Measurements from ENCODE around the gene STX5. TPM values are rescaled to one million over a fixed set of nuclear protein-coding genes. Genes with fewer than 3 reads are reported as not detected.

The STX5 gene
- total and polyA plus RNA-seq, 9 of the 15 experiments (the other 6 are each of a cell fraction or from before 2014, with no cell fraction given) = 2.8 to 28.6 (median 23.7) TPM

DNA sequence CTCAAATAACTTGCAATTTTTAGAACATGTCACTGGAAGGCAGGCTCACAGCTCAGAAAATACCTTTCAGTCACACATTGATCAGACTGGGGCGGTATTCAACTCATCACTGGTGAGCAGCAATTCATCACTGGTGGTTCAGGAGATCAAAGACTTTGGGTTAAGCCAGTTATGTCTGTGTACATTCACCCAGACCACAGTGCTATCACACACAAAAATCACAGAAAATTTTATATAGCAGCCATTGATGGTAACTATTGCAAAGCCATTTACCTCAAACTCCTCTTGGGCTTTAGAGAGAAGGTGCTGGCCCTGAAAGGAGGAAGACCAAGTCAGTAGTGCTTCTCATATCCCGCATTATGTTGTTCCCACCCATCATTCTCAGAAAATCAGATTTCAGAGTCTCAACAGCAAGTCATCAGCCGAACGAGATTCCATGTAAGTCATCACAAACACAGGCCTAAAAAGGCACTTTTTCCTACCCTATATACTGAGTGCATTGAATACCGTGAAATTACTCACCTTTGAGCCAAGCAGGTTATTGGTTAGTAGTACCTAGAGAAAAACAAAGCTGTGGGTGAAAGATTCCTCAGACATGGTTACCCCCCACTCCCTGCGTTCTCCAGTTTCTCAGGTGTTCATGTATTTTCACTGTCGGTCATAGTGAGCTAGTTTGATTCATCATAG, 21.6 kb upstream of the STX5 start (continued):
- TF ChIP-seq KDM5B (IDR thresholded peaks at IDR 0.05; ENCODE audit: insufficient replicate concordance, low read depth, low read length) (peak; percentile 20), RFX7 (CRISPR knock-in tag; IDR thresholded peaks at IDR 0.05) (no peak), ZNF146 (CRISPR knock-in tag; IDR thresholded peaks at IDR 0.05; ENCODE audit: unreplicated experiment) (no peak), ELF1 (tag; IDR thresholded peaks at IDR 0.05) (no peak), GABPB1 (CRISPR knock-in tag; IDR thresholded peaks at IDR 0.05) (0 out of 2 replicates have a peak, but pooled peaks have one; percentile 20), SUPT5H (IDR thresholded peaks at IDR 0.05) (peak; percentile 32; the same call in 1 of the 2 replicates), ZC3H4 (CRISPR knock-in tag; IDR thresholded peaks at IDR 0.05; ENCODE audit: borderline replicate concordance) (no peak), PYGO2 (tag; IDR thresholded peaks at IDR 0.05) (no peak), MAFK (IDR thresholded peaks at IDR 0.05; ENCODE audit: low read length) (no peak), TGIF2 (CRISPR knock-in tag; IDR thresholded peaks at IDR 0.05) (no peak), FIP1L1 (IDR thresholded peaks at IDR 0.05; ENCODE audit: low read depth, low read length, poor library complexity, severe bottlenecking) (no peak), ZNF232 (CRISPR knock-in tag; IDR thresholded peaks at IDR 0.05) (no peak), POLR2G (IDR thresholded peaks at IDR 0.05; ENCODE audit: low read depth, low read length) (0 out of 2 replicates have a peak, but pooled peaks have one; percentile 16), NCOR1 (IDR thresholded peaks at IDR 0.05) (peak; percentile 6; the same call in 1 of the 2 replicates), MEF2A (IDR thresholded peaks at IDR 0.05; ENCODE audit: control insufficient read depth, low read depth, low read length) (no peak), DIDO1 (tag; IDR thresholded peaks at IDR 0.05; ENCODE audit: low read depth) (no peak), RBFOX2 (IDR thresholded peaks at IDR 0.05; ENCODE audit: low read depth, low read length) (peak; percentile 12), RFX1 (IDR thresholded peaks at IDR 0.05) (no peak), ZKSCAN3 (CRISPR knock-in tag; IDR thresholded peaks at IDR 0.05) (no peak), U2AF1 (optimal IDR thresholded peaks at IDR 0.05; ENCODE audit: low read depth, low read length) (peak; percentile 57), LCOR (CRISPR knock-in tag; IDR thresholded peaks at IDR 0.05) (0 out of 2 replicates have a peak, but pooled peaks have one; percentile 14), POLR2A (conservative IDR thresholded peaks at IDR 0.05) (peak; percentile 65), TAF1 (IDR thresholded peaks at IDR 0.05; ENCODE audit: control insufficient read depth, extremely low read depth, insufficient read depth, low read length, severe bottlenecking) (peak; percentile 28)
- TF ChIP-seq, protein P1, sequence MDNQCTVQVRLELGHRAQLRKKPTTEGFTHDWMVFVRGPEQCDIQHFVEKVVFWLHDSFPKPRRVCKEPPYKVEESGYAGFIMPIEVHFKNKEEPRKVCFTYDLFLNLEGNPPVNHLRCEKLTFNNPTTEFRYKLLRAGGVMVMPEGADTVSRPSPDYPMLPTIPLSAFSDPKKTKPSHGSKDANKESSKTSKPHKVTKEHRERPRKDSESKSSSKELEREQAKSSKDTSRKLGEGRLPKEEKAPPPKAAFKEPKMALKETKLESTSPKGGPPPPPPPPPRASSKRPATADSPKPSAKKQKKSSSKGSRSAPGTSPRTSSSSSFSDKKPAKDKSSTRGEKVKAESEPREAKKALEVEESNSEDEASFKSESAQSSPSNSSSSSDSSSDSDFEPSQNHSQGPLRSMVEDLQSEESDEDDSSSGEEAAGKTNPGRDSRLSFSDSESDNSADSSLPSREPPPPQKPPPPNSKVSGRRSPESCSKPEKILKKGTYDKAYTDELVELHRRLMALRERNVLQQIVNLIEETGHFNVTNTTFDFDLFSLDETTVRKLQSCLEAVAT (IDR thresholded peaks at IDR 0.05) = peak in 1 of 2 experiments; percentile 8; a peak in 1 of 4 replicates
- TF ChIP-seq, protein P2, sequence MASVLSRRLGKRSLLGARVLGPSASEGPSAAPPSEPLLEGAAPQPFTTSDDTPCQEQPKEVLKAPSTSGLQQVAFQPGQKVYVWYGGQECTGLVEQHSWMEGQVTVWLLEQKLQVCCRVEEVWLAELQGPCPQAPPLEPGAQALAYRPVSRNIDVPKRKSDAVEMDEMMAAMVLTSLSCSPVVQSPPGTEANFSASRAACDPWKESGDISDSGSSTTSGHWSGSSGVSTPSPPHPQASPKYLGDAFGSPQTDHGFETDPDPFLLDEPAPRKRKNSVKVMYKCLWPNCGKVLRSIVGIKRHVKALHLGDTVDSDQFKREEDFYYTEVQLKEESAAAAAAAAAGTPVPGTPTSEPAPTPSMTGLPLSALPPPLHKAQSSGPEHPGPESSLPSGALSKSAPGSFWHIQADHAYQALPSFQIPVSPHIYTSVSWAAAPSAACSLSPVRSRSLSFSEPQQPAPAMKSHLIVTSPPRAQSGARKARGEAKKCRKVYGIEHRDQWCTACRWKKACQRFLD (CRISPR knock-in tag; IDR thresholded peaks at IDR 0.05) = no peak
- TF ChIP-seq, protein P3, sequence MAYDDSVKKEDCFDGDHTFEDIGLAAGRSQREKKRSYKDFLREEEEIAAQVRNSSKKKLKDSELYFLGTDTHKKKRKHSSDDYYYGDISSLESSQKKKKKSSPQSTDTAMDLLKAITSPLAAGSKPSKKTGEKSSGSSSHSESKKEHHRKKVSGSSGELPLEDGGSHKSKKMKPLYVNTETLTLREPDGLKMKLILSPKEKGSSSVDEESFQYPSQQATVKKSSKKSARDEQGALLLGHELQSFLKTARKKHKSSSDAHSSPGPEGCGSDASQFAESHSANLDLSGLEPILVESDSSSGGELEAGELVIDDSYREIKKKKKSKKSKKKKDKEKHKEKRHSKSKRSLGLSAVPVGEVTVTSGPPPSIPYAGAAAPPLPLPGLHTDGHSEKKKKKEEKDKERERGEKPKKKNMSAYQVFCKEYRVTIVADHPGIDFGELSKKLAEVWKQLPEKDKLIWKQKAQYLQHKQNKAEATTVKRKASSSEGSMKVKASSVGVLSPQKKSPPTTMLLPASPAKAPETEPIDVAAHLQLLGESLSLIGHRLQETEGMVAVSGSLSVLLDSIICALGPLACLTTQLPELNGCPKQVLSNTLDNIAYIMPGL (CRISPR knock-in tag; IDR thresholded peaks at IDR 0.05) = 0 out of 2 replicates have a peak, but pooled peaks have one; percentile 34

Measured in K562 (cell line).